Measurements from ENCODE around the gene LRRN2.

DNA sequence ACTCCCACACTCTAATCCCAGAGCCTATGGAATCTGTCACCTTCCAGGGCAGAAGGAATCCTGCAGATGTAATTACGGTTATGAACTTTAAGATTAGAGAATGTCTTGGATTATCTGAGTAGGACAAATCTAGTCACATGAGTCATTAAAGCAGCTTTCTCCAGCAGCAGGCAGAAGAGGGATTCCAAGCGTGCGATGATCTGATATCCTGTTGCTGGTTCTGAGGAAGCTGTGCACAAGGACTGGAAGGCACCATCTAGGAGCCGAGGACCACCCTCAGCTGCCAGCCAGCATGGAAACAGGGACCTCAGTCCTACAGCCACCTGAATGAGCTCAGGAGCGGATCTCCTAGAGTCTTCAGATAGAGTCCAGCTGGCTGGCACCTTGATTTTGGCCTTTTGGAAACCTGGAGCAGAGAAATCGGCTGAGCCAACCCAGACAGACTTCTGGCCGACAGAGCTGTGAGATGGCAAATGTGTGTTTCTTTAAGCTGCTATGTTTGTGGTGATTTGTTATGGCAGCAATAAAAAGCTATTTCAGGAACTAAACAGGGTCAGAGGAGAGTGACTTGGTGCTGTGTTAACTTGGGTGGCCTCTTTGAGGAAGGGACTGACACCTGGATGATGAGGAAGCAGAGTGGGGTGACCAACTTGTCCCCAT lies 34.5 kb downstream of the LRRN2 start:
- TF ChIP-seq, protein P1, sequence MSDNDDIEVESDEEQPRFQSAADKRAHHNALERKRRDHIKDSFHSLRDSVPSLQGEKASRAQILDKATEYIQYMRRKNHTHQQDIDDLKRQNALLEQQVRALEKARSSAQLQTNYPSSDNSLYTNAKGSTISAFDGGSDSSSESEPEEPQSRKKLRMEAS (CRISPR knock-in tag; IDR thresholded peaks at IDR 0.05) = no peak
- no peak for TF ChIP-seq ZNF138 (CRISPR knock-in tag; conservative IDR thresholded peaks at IDR 0.05)
- no peak for TF ChIP-seq JUN (CRISPR knock-in tag; IDR thresholded peaks at IDR 0.05)
- TF ChIP-seq TP53 (CRISPR knock-in tag; IDR thresholded peaks at IDR 0.05) = no peak
- TF ChIP-seq, protein P2, sequence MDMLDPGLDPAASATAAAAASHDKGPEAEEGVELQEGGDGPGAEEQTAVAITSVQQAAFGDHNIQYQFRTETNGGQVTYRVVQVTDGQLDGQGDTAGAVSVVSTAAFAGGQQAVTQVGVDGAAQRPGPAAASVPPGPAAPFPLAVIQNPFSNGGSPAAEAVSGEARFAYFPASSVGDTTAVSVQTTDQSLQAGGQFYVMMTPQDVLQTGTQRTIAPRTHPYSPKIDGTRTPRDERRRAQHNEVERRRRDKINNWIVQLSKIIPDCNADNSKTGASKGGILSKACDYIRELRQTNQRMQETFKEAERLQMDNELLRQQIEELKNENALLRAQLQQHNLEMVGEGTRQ (CRISPR knock-in tag; IDR thresholded peaks at IDR 0.05) = no peak
- TF ChIP-seq, protein P3, sequence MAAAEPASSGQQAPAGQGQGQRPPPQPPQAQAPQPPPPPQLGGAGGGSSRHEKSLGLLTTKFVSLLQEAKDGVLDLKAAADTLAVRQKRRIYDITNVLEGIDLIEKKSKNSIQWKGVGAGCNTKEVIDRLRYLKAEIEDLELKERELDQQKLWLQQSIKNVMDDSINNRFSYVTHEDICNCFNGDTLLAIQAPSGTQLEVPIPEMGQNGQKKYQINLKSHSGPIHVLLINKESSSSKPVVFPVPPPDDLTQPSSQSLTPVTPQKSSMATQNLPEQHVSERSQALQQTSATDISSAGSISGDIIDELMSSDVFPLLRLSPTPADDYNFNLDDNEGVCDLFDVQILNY (CRISPR knock-in tag; IDR thresholded peaks at IDR 0.05) = no peak
- TF ChIP-seq ZNF423 (CRISPR knock-in tag; IDR thresholded peaks at IDR 0.05) = no peak
- TF ChIP-seq, protein P4, sequence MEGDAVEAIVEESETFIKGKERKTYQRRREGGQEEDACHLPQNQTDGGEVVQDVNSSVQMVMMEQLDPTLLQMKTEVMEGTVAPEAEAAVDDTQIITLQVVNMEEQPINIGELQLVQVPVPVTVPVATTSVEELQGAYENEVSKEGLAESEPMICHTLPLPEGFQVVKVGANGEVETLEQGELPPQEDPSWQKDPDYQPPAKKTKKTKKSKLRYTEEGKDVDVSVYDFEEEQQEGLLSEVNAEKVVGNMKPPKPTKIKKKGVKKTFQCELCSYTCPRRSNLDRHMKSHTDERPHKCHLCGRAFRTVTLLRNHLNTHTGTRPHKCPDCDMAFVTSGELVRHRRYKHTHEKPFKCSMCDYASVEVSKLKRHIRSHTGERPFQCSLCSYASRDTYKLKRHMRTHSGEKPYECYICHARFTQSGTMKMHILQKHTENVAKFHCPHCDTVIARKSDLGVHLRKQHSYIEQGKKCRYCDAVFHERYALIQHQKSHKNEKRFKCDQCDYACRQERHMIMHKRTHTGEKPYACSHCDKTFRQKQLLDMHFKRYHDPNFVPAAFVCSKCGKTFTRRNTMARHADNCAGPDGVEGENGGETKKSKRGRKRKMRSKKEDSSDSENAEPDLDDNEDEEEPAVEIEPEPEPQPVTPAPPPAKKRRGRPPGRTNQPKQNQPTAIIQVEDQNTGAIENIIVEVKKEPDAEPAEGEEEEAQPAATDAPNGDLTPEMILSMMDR (IDR thresholded peaks at IDR 0.05) = no peak
- no peak for TF ChIP-seq ZNF232 (CRISPR knock-in tag; IDR thresholded peaks at IDR 0.05)
- no peak for TF ChIP-seq MYBL2 (CRISPR knock-in tag; IDR thresholded peaks at IDR 0.05)
- no peak for TF ChIP-seq NR1H2 (CRISPR knock-in tag; IDR thresholded peaks at IDR 0.05)
- TF ChIP-seq, protein P5, sequence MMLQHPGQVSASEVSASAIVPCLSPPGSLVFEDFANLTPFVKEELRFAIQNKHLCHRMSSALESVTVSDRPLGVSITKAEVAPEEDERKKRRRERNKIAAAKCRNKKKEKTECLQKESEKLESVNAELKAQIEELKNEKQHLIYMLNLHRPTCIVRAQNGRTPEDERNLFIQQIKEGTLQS (CRISPR knock-in tag; conservative IDR thresholded peaks at IDR 0.05) = no peak
- TF ChIP-seq SOX15 (CRISPR knock-in tag; IDR thresholded peaks at IDR 0.05) = no peak
- TF ChIP-seq ESRRA (CRISPR knock-in tag; IDR thresholded peaks at IDR 0.05; ENCODE audit: borderline replicate concordance) = no peak

Measured in WTC11 (cell line).